SK-N-SH (cell line): ENCODE measurements around the gene KANK3.

ENCODE experiments used
- GABPA ChIP-seq: IDR thresholded peaks from 2 replicates; pipeline ENCODE4 v1.4.0; 2012; ENCODE audit warnings: low read depth, mild to moderate bottlenecking
- NFIC ChIP-seq: IDR thresholded peaks from 2 replicates; pipeline ENCODE4 v1.4.0; 2012; ENCODE audit warnings: borderline replicate concordance
- NRF1 ChIP-seq: IDR thresholded peaks from 2 replicates; pipeline ENCODE4 v1.6.1; 2012; ENCODE audit warnings: low read depth, mild to moderate bottlenecking, low read length
- RAD21 ChIP-seq: IDR thresholded peaks from 2 replicates; pipeline ENCODE4 v1.6.1; 2012; ENCODE audit warnings: mild to moderate bottlenecking, low read length
- RXRA ChIP-seq: IDR thresholded peaks from 2 replicates; pipeline ENCODE4 v1.4.0; 2012; ENCODE audit warnings: low read depth, mild to moderate bottlenecking, borderline replicate concordance
- SMC3 ChIP-seq: IDR thresholded peaks from 2 replicates; pipeline ENCODE4 v1.6.1; 2012; ENCODE audit warnings: low read depth, low read length, improper control_type of control experiment
- TEAD4 ChIP-seq: IDR thresholded peaks from 2 replicates; pipeline ENCODE4 v1.4.0; 2012; ENCODE audit warnings: mild to moderate bottlenecking, borderline replicate concordance; ENCODE audit not compliant: insufficient read depth
- TF ChIP-seq, protein P1 (sequence below): fragments of 150-350 bp; IDR thresholded peaks from 2 replicates; pipeline ENCODE4 v1.6.1; 2017; ENCODE audit warnings: antibody characterized with exemption, low read length, low read depth, borderline replicate concordance
- TF ChIP-seq, protein P2 (sequence below): fragments of 200-600 bp; sonication (generic); IDR thresholded peaks from 2 replicates; pipeline ENCODE4 v1.6.1; 2017; ENCODE audit warnings: antibody characterized with exemption, mild to moderate bottlenecking, moderate library complexity

DNA sequence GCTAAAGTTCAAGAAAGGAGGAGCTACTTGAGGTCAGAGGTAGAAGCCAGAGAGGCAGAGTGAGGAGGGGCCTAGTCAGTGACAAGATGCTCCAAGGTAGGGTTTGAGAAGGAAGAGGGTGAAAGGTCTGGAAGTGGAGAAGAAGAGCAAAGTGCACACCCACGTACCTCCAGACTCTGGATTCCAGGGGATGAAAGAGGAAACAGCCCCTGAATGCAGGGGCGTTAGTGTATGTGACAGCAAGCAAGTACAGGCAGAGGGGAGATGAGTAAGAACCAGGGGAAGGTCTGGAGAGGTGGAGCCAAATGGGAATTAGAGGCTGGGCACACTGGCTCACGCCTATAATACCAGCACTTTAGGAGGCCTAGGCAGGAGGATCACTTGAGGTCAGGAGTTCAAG is 13.1 kb downstream of the KANK3 start:
- TF ChIP-seq, protein P1, sequence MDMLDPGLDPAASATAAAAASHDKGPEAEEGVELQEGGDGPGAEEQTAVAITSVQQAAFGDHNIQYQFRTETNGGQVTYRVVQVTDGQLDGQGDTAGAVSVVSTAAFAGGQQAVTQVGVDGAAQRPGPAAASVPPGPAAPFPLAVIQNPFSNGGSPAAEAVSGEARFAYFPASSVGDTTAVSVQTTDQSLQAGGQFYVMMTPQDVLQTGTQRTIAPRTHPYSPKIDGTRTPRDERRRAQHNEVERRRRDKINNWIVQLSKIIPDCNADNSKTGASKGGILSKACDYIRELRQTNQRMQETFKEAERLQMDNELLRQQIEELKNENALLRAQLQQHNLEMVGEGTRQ: no peak
- TF ChIP-seq NFIC: no peak
- TF ChIP-seq SMC3: no peak
- no peak for TF ChIP-seq TEAD4
- TF ChIP-seq RAD21: no peak
- TF ChIP-seq, protein P2, sequence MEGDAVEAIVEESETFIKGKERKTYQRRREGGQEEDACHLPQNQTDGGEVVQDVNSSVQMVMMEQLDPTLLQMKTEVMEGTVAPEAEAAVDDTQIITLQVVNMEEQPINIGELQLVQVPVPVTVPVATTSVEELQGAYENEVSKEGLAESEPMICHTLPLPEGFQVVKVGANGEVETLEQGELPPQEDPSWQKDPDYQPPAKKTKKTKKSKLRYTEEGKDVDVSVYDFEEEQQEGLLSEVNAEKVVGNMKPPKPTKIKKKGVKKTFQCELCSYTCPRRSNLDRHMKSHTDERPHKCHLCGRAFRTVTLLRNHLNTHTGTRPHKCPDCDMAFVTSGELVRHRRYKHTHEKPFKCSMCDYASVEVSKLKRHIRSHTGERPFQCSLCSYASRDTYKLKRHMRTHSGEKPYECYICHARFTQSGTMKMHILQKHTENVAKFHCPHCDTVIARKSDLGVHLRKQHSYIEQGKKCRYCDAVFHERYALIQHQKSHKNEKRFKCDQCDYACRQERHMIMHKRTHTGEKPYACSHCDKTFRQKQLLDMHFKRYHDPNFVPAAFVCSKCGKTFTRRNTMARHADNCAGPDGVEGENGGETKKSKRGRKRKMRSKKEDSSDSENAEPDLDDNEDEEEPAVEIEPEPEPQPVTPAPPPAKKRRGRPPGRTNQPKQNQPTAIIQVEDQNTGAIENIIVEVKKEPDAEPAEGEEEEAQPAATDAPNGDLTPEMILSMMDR: no peak
- TF ChIP-seq NRF1: no peak
- no peak for TF ChIP-seq GABPA
- no peak for TF ChIP-seq RXRA
